GM18511 (cell line): ENCODE data around the gene C2CD4A.

Source experiments
- ATAC-seq: cut with Tn5 transposase; IDR thresholded peaks from one replicate; pipeline ENCODE4 v1.9.1; 2021; ENCODE audit warnings: mild to moderate bottlenecking, moderate library complexity; ENCODE audit not compliant: unreplicated experiment

C2CD4A gene

GRCh38 chr15:62059816-62060112 lies 7.0 kb upstream of the C2CD4A start:
- peak; percentile 83 for ATAC-seq

DNA sequence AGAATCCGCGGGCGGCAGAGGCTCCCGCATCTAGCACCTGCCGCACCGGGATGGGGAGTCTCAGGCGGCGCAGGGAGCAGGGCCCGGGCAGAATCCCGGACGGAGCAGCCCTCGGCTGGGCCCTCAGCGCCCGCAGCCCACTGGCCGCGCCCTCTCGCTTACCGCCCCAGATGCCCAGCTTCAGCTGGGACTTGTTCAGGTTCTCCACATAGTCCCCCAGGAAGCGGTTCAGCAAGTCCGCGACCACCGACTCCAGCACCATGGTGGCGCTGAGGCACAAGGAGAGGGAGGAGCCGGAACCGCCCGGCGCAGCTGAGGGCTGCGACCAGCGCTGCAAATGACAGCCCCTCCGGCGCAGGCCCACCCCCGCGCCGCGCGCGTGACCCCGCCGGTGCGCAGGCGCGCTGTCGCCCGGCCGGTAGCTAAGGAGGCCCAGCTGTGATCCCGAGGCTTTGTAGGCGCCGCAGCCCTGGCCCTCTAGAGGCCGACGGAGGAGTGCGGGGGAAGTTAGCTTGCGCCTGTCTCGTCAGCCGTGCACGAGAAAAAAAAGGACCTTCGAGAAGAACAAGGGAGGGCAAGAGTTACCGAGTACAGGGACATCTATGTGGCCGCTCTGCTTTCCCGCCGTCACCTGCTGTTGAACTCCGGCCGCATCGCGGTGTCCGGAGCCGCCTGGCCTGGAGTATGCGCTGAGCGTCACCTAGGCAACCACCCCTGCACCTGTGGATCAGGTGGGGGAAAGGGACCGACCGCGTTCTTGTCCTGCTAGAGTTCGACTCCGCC lies 6.5 kb upstream of the C2CD4A start, which contains the start of gene VPS13C:
Gene VPS13C (minus strand): TSS at position 335 of the 783 bp plus-strand sequence. CDS start 73 bp downstream, at position 262.
- ATAC-seq, result peak; percentile 89

DNA sequence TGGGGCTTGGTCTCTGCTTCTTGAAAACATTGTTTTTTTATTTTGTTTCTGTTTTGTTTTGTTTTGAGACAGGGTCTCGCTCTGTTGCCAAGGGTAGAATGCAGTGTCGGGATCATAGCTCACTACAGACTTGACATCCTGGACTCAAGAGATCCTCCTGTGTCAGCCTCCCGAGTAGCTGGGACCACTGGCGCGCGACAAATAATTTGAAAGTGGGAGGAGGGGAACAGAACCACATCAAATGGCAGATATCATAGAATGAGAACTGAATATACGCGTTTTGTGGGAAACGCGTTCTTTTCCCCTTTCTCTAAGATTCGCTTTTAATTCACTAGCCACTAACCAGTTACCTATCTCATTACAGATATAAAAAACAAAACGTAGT lies 5.9 kb upstream of the C2CD4A start:
- peak; percentile 4 for ATAC-seq

DNA sequence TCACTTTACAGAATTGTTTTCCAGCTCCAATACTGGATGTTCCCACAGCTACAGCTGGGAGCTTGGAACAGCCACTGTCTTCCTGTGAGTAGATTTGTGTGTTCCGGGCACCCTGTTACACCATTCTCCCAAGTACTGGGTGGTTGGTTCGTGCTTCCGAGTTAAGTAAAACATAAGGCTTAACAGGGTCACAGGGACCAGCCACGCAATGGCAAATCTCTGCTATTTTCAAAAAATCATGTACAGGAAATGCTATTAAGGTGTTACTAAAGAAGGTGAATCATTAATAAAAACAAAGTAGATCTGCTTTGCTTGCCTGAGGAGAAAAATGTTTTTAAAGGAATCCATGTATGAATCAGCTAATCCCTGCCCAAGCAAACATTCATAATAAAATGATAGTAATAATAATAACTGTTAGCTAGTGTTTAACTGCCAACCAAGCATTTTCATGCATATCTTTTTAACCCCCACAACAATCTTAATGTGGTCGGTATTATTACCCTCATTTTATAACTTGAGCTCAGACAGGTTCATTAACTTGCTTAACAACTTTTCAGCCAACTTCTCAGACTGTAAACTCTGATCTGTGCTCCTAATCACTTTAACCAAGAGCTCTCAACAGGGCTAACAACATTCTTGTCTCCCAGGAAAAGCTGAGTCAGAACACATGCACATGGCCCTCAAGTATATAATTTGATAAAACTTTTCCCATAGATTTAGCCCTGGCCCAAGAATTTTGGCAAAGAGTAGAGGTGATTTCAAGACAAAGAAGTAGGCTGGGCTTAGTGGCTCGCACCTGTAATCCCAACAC lies 2.7 kb upstream of the C2CD4A start:
- ATAC-seq, result no peak

GRCh38 chr15:62067448-62068044 lies 769 bp downstream of the C2CD4A start:
- peak; percentile 47 for ATAC-seq

GRCh38 chr15:62068071-62068809 lies 1.5 kb downstream of the C2CD4A start:
- ATAC-seq, result peak; percentile 31

GRCh38 chr15:62068810-62069167 lies 2.0 kb downstream of the C2CD4A start:
- no peak for ATAC-seq

- no peak for ATAC-seq
These were observed 2.8 kb downstream of the C2CD4A start for GRCh38 chr15:62069551-62069950.

DNA sequence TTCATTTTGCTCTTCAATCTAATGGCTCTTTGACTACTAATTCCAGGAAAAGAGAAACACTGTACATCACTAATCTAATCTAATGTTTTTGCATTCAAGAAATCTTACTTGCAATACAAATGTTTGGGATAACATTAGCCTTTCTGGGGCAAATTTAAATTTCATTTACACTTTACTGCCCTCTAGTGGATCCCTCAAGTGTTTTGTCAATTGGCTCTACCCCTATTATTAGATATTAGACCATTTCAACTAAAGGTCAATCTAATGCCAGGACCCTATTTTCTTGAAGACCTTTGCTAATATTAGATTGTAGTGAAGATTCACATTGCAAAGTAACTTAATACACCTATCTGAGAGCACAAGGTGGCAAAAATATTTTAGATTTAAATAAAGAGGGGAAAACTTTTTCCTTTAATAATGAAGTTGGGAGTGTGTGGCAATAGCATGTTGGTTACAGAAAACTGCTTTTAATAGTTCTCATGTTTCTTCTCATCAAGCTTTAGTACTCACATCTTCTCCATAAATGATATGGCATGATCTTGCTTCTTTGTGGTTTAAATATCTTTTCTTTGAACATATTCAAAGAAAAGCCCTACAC lies 5.0 kb downstream of the C2CD4A start:
- ATAC-seq, result no peak

- no peak for ATAC-seq
These were observed 9.0 kb downstream of the C2CD4A start for GRCh38 chr15:62075595-62076277.

DNA sequence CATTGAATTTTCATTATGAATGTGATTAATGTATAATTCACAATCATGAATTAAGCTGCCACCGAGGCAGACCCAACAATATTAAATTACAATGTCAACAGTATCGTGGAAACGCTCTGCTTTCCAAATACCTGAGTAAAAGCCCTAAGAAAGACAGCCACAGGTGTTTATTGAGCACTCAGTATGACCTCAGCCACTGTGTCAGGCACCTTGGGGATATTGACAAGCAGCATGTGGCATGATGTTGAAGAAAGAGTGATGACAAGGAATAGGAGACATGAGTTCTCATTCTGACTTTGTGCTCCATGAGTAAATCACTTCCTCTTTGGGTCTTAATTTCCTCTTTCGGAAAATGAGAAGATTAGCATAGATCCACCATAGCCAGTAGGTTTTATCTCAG lies 12.8 kb downstream of the C2CD4A start:
- ATAC-seq, result no peak

DNA sequence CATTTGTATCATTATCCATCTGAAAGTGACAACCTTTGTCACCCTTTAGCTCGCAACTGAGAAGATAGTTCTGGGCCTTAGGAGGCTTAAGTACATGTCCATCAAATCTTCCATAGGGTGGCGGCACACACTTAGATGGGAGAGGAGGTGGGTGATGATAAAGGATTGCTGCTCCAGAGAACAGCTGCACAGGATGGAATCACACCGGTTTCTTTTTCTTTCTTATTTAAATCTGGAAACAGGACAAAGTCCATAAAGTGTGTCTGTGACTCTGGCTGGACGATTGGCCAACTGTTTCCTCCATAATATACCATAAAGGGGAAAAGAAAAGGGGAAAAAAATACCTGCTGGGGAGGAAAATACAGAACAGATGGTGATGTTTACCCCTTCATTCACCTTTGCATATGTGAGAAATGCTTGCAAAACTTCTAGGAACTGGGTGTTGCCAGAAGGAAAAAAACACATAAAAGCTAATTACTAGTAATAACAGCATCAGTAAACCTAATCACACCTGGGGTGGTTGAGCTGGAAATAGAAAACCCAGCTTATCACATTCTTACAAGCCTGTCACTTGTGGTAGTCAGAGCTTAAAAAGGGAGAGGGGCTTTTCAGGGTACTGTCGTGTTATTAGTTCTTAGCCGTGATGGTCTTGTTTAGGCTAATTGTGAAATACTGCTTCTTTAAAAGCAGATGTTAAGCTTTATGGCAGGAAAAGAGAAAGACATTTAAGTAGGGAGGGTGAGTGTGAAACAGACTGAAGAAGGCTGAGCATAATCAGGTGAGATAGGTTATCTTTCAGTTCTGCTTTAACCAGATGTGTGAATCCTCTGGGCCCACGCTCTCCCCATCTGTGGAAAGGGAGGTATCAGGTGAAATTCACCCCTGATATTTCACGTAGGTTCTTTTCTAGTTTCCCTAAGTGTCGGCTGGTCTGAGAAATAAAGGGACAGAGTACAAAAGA lies 16.7 kb downstream of the C2CD4A start:
- peak; percentile 61 for ATAC-seq

DNA sequence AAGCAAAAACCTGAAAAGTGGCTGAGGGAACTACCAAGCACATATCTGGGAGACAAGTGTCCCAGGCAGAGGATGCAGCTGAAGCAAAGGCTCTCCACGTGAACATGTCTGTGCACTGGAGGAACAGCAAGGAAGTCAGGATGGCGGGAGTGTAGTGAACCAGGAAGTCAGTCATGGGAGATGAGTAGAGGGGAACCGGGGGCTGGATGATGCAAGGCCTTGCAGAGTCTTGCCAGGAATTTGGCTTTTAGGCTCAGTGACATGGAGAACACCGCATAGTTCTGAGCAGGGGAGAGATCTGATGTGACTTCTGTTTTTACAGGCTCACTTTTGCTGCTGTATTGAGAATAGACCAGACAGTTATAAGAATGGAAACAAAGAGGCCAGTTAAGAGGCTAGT lies 19.0 kb downstream of the C2CD4A start:
- no peak for ATAC-seq

GRCh38 chr15:62087671-62088352 lies 21.0 kb downstream of the C2CD4A start:
- no peak for ATAC-seq

- ATAC-seq, result no peak
These were observed 21.5 kb downstream of the C2CD4A start for GRCh38 chr15:62088353-62088693.

DNA sequence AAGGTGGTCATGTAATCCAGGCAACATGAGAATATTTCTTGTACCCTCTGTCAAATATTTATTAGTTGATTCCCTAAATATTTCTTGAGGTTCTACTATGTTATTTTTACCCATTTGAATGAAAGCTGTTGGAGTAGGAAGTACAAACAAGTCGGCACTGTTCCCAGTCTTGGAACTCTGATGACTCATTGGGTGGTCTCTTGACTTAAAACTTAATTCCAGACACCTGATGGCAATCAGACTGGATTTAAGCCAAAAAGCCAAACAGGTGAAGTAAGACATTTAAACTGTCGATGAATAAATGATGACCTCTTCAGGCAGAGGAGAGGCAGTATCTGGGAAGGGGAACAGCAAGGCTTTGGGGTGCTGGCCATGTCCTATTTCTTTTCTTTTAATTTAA lies 22.8 kb downstream of the C2CD4A start:
- ATAC-seq, result no peak

GRCh38 chr15:62090988-62091387 lies 24.2 kb downstream of the C2CD4A start:
- ATAC-seq, result no peak

DNA sequence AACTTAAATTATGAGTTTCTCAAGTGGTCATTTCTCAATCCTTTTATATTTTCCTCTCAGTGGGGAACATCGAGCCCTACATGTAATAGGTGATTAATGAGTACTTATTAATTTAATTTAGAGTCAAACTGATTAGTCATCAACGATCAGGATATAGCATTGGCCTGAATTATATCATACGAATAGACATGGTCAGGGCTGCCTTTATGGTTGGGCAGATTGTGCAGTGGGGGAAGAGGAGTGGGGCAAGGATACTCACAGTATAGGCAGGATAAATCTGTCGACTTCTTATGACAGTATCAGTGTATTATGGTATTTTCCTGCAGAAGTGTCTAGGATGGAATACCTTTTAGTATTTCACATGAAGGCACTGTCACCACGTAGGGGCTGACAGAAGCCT lies 27.0 kb downstream of the C2CD4A start:
- ATAC-seq, result no peak

GRCh38 chr15:62094388-62094787 lies 27.6 kb downstream of the C2CD4A start:
- ATAC-seq, result no peak
